ENCODE data around the gene SIK2. TPM values are rescaled to one million over a fixed set of nuclear protein-coding genes. Genes with fewer than 3 reads are reported as not detected.
"Not testable (repeated sequence)": the region's sequence is repeated elsewhere in the genome, so short reads cannot be mapped to it uniquely, and the experiment has no call there.

Gene SIK2
- total RNA-seq, 1 donor from 2014 or later = 8.1 TPM

GRCh38 chr11:111645657-111646316 is 43.5 kb downstream of the SIK2 start:
- no peak for TF ChIP-seq CTCF (conservative IDR thresholded peaks at IDR 0.05; ENCODE audit: low read depth, low read length)
- DNase-seq (ENCODE audit: low read depth) = no peak
- H3K4me3 ChIP-seq (ENCODE audit: low read depth, low read length) = no peak overlapping the region

- DNase-seq (ENCODE audit: low read depth); H3K4me3 ChIP-seq (ENCODE audit: low read depth, low read length): not testable (repeated sequence)
These were observed 49.1 kb downstream of the SIK2 start for GRCh38 chr11:111651336-111651735.

GRCh38 chr11:111652184-111652583 is 49.9 kb downstream of the SIK2 start:
- no peak for DNase-seq (ENCODE audit: low read depth)
- TF ChIP-seq CTCF (conservative IDR thresholded peaks at IDR 0.05; ENCODE audit: low read depth, low read length) = no peak
- no peak overlapping the region for H3K4me3 ChIP-seq (ENCODE audit: low read depth, low read length)

GRCh38 chr11:111654601-111655000 is 52.4 kb downstream of the SIK2 start:
- H3K4me3 ChIP-seq (ENCODE audit: low read depth, low read length) = no peak overlapping the region
- no peak for DNase-seq (ENCODE audit: low read depth)
- TF ChIP-seq CTCF (conservative IDR thresholded peaks at IDR 0.05; ENCODE audit: low read depth, low read length) = no peak

GRCh38 chr11:111655924-111656323 is 53.7 kb downstream of the SIK2 start:
- no peak for TF ChIP-seq CTCF (conservative IDR thresholded peaks at IDR 0.05; ENCODE audit: low read depth, low read length)
- no peak for DNase-seq (ENCODE audit: low read depth)
- H3K4me3 ChIP-seq (ENCODE audit: low read depth, low read length) = no peak overlapping the region

- not testable (repeated sequence) for DNase-seq (ENCODE audit: low read depth); H3K4me3 ChIP-seq (ENCODE audit: low read depth, low read length)
These were observed 55.7 kb downstream of the SIK2 start for GRCh38 chr11:111657905-111658304.

- not testable (repeated sequence) for DNase-seq (ENCODE audit: low read depth); H3K4me3 ChIP-seq (ENCODE audit: low read depth, low read length)
These were observed 56.2 kb downstream of the SIK2 start for GRCh38 chr11:111658493-111658892.

GRCh38 chr11:111659201-111660115 is 57.2 kb downstream of the SIK2 start:
- DNase-seq (ENCODE audit: low read depth) = no peak
- TF ChIP-seq CTCF (conservative IDR thresholded peaks at IDR 0.05; ENCODE audit: low read depth, low read length) = no peak
- no peak overlapping the region for H3K4me3 ChIP-seq (ENCODE audit: low read depth, low read length)
